Activated CD4-positive, CD25-positive, alpha-beta regulatory T cell treated with anti-CD3 and anti-CD28 coated beads, Interleukin-2, amount 50 U/mL, for 16 hours (primary cell): ENCODE data around the gene COIL.
"Not testable (repeated sequence)": the region's sequence is repeated elsewhere in the genome, so short reads cannot be mapped to it uniquely, and the experiment has no call there.

ENCODE experiments used
- DNase-seq: peaks from one replicate; pipeline ENCODE4 v3.0.0-alpha.2; 2020; ENCODE audit warnings: low read depth, low spot score

The COIL gene

DNA sequence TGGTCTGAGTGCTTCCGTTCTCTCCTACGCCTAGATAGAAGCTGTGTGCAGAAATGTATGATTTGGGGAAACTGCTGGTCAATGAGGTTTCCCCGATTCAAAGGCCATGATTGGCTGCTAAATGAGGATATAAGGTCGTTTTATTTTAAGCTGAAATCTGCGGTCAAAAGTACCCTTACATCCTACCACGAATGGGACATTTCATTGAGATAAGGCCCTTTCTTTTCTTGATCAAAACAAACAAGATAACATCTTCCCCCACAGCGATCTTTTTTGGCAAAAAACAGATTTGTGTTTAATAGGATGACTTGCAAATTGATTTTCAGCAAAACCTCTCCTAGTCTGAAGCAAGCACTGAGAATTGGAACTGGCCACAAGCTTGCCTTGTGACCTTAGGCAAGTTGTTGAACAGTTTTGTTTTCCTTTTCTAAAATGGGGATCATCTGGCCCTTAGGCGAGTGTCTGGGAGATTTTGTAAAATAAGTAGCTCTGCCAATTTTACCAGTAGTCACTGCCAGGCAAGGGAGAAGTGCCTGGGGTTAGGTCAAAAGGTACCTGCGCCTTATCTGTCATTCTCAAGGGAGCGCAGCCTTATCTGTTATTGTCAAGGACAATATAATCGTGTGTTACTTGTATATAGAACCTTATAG lies 17.7 kb upstream of the COIL start:
- no peak for DNase-seq

DNA sequence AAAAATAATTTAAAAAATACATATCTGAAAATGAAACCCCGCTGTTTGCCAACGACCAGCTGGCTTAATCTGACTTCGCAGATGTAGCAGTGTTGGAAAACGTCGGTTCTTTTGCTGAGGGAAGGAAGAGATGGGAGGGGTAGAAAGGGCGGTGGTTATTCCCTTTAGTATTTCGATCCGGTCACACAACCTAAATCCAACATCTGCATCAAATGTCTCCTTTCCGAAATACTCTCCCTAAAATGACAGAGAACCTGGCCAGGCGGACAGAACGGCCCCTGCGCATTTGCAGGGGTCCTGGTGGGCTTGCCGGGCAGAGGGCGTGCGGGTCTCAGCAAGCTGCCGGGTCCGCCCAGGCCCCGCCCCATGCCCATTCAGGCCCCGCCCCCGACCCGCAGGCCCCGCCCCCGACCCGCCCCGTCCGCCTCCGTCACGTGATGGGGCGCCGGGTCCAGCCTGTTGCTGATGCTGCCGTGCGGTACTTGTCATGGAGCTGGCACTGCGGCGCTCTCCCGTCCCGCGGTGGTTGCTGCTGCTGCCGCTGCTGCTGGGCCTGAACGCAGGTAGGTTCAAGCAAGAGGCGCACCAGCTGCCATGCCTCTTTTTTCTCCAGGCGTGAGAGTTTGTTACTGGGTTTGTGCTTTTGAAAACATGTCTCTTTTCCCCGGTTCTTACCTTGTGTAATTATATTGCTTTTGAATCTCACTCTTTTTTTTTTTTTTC lies 17.0 kb upstream of the COIL start, which contains the start of gene SCPEP1:
SCPEP1 (plus strand) TSS at position 459 of the 723 bp plus-strand sequence; CDS start at position 488, 29 bp downstream.
- DNase-seq, result peak; percentile 57

DNA sequence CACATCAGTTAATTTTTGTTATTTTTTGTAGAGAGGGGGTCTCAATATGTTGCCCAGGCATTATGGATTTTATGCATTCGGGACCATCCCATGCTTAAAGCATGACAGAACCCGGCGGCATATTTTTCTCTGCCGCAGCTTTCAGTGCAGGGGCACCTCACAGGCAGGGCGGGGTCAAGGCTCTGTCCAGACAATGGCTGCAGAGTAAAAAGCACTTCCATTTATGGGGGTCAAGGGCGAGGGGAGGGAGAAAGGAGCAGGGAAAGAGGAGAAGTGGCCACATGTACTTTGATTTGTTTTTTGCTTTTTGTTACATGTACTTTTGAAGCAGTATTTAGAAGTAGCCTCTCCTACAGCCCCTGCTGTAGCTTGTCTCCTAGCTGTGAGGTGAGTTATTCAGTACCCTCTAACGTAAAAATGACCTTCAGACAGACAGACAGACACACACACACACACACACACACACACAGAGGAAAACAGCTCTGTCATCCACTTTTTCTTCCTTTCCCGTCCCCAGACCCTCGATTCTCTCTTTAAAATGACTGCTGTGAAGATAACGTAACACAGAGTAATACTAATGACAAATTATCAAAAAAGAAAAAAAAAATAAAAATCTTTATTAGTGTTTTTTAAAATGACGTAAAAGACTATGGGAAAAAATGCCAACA lies 16.2 kb upstream of the COIL start:
- DNase-seq, result no peak

DNA sequence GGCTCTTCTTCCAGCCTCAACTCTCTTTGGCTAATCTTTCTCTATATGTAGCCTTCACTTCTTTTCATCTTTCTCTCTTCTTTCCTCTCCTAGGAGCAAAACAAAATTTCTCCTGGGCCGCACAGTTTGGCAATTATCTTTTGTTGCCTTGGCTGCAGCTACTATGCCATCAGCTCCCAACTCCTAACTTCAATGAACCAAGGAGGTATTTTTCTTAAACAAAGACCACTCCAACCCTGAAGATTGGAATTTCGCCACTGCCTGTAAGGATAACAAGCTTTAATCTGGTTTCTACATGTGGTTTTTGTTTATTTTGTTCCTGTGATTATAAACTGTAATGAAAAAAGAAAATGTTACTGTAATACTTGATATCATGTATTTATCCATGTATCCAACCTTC lies 14.8 kb upstream of the COIL start:
- no peak for DNase-seq

DNA sequence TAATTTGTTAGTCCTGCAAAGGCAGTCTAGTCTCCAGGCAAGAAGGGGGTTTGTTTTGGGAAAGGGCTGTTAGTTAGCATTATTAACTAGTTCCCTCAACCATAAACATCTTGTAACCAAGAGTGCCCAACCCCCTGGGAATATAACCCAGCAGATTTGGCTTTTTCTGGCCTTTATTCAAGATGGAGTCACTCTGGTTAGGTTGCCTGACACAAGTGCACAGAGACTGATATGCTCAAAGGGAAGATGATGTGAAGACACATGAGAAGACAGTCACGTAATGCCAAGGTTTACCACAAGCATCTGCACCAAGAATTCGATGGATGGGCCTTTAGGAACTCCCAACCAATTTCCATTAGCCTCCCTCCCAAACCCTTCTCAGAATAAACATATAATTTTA lies 13.2 kb upstream of the COIL start:
- DNase-seq, result no peak

DNA sequence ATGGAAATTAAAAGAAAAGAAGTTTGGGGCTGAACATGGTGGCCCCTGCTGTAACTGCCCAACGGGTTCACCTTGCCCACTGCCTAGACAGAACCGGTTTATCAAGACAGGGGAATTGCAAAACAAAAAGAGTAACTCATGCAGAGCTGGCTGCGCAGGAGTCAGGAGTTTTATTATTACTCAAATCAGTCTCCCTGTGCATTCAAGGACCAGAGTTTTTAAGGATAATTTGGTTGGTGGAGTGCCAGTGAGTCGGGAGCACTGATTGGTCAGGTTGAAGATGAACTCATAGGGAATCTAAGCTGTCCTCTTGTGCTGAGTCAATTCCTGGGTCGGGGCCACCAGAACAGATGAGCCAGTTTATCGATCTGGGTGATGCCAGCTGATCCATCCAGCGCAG lies 12.7 kb upstream of the COIL start:
- DNase-seq, result no peak

DNA sequence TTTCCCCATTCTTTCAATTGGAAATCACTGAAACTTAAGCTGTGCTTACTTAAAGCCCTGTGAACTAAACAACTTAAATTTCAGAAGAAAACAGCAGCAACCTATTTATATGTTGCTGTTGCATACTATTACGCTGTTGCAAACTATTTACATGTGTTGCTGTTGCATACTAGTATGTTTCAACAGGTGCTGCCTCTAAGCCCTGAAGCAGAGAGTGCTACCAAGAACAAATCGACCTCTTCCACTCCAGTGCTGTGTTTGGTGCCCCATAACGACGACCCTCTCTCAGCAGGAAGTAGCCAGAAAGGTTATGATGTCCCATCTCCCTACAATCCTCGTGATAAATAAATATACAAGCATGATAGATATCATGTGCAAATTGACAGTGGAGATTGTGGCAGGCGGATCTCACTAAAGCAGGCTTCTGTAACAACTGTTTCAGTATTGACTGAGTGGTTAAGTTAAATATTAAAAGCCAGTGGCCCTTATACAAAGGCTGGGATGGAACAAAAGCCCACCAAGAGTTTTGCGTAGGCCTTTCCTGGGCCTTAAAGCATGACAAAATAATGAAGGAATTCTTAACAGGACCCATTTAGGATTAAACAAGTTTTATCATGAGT lies 11.4 kb upstream of the COIL start:
- no peak for DNase-seq

DNA sequence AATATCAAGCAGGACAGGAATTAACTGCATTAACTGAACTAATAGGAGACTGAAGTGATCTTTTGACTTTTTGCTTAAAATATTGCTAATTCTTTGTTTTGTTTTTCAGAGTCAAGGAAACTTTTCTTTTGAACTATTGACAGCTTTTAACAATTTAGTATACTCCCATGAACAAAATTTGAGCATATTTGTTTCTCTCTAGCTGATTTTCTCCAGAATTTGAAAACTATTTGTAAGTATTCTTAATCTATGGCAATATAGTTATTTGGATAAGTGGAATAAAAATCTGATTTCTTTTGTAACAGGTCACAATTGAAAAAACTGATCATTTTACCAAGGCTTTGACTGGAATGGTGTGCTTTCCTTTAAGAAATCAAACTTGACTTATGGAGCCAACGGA lies 10.1 kb upstream of the COIL start:
- DNase-seq, result no peak

DNA sequence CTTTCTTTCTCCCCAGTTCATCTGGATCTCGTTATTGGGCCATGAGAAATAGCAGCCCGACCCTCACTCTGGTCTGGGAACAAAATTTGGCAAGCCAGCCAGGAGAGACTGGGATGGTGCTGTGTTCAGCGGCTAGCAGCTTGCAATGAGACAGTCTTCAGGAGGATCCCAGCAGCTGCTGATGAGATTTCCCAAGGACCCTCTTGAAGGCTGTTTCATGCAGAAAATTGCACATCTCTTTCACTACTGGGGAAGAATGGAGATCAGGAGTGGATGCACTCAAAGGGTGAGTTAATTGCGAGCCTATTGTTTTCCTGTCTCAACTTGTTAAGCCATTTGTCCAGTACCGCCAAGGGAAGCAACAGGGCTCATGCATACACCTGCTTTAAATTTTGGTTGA lies 5.5 kb upstream of the COIL start:
- no peak for DNase-seq

DNA sequence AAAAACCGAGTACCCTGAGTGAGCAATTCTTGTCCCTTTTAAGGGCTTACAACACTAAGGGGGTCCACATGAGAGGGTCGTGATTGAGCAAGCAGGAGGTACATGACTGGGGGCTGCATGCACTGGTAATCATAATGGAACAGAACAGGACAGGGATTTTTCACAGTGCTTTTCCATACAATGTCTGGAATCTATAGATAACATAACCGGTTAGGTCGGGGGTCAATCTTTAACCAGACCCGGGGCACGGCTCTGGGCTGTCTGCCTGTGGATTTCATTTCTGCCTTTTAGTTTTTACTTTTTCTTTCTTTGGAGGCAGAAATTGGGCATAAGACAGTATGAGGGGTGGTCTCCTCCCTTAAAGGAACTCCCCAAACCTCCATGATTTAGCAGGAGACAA lies 4.8 kb upstream of the COIL start:
- not testable (repeated sequence) for DNase-seq

DNA sequence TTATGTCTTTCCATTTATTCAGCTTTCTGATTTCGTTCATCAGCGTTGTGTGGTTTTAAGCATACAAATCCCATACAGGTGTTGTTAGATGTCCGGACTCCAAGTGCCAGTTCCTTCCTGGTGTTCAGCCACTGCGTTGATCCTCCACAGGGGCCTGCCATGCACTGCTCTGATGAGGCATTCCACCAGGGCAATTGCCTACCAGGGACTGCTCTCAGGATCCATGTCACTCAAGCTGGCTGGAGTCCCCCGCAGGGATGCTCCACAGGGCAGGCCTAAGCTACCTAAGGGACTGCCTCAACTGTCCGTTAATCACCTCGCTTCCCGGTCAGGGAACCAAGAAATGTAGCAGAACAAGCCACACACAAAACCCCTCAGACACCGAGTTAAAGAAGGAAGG lies 4.4 kb upstream of the COIL start:
- not testable (repeated sequence) for DNase-seq

DNA sequence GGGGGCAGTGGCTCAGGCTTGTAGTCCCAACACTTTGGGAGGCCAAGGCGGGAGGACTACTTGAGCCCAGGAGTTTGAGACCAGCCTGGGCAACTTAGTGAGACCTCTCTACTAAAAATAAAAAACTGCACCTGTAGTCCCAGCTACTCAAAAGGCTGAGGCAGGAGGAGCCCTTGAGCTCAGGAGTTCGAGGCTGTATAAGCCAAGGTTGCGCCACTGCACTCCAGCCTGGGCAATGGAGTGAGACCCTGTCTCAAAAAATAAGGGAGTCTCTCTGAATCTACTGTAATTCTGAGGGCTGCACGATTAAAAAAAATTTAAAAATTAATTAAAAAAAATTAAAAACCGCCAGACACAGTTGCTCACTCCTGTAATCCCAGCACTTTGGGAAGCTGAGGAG lies 3.9 kb downstream of the COIL start:
- DNase-seq, result no peak

DNA sequence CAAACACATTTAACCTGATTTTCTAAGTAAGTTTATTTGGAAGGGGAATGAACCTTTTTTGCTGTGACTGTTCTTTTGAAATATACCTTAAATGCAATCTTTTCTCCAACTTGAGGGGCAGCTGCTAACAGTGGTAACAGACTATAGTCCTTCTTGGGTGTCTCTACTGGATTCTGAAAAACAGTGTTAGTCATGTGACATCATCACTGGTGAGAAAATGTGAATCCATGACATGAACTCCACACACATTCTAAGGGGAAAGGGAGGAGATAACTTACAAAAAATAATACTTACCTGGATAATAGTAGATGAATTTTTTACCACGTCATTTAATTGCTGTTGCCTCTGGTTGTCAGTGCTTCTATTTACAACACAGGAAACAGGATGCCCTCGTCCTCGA lies 11.3 kb downstream of the COIL start:
- DNase-seq, result no peak

DNA sequence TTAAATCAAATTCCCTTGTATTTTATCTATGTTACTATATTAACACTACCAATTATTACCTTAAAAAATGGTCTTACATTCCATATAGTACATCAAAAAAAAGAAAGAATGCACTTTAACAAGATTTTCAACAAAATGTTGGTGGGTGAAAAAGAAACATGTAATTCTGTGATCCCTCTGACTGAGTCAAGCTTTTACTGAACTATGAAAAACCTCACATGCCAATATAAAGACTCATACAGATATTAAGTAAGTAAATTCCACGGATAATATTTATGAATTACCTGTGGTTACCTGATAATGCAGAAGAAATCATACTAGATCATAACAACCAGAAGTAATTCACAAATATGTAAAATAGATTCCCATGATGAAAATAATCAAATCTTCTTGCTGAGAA lies 12.4 kb downstream of the COIL start:
- DNase-seq, result no peak

DNA sequence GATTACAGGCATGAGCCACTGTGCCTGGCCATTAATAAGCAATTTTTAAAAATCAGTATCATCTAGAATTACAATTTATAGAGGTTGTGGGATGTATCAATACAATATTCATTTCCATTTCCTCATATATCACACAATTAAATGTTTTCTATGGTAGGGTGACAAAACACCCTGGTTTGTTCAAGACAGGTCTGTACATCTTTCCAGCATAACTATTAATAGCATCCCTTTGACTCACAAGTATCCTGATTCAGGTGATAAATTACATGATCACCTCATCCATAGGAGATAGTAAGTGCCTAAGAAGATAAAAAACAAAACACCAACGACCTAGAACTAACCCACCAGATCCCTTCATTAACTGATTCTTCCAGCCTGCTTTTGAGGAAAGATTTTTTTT lies 13.1 kb downstream of the COIL start:
- no peak for DNase-seq

DNA sequence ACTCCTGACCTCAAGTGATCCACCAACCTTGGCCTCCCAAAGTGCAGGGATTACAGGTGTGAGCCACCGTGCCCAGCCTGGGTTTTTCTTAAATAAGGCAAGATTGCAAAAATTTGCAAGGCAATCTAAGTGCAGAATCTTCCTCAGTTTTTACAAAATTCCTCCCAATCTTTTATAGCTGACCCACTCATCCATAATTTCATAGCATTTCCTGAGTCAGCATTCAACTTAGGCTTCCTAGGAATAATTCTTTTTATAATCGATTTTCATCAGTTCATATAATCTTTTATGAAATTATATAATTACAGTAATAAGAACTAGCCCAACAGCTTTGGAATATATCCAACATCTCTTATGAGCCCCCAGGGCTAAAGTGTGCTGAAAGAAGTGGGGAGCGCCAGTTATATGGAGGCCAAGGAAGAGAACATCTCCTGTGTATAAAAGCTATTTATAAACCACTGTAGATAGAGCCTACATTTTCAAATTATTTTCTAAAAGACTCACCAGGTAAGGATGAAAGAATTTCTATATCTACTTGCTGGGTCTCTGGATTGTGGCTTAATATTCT lies 14.8 kb downstream of the COIL start:
- DNase-seq, result no peak

DNA sequence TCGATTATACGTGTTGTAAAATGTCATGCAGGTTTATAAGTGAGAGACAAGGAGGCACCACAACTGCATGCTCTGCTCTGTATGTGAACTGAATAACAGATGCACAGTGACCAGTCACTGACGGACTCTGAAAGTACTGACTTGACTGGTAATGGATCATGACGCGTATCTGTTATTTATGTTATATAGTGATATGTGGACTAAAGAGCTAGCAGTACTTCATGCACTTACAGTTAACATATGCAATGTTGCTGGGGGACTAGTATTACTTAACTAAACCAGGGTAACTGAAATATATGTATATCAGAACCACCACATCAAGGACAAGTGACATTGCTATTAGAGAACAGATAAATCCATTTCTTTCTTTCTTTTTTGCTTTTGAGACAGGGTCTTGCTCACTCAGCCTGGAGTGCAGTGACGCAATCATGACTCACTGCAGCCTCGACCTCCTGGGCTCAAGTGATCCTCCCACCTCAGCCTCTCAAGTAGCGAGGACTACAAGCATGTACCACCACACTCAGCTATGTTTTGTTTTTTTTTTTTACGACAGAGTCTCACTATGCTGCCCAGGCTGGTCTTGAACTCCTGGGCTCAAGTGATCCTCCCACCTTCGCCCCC lies 17.2 kb downstream of the COIL start:
- no peak for DNase-seq

DNA sequence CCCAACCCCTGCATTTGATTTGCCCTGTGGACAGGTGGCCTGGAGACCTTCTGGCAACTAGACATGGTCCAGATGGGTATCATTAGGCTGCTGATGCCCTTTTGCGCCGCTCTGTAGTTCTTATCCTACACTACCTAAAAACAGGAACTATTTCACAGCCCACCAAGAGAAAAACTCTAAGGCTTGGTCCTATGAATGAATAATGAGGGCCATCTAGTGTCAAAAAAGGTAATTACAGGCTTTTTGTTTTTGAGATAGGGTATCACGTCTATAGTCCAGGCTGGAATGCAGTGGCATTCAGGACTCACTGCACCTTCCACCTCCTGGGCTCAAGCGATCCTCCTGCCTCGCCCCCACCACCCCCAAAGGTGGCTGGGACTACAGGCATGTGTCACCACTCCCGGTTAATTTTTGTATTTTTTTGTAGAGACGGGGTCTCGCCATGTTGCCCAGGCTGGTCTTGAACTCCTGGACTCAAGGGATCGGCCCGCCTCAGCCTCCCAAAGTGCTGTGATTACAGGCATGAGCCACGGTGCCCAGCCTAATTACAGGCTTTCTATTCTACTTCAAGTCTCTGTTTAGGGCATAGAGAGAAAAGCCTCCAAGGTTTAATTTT lies 20.9 kb downstream of the COIL start:
- no peak for DNase-seq

DNA sequence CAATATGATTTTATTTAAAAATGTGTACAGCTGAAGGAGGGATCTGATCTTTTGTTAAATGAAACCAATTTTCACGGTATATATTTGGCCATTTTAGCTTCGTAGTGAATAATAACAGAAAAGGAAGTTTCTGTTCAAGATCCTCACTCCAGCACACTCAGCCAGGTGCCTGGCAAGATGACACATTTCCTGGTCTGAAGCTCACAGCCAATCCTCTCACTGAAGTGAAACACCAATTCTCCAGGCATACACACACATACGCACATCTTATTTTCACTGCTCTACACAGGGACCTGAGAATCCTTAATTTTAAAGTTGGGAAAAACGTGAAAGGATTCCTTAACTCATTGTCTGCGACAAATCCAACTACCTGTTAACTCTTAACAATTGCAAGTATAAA lies 22.6 kb downstream of the COIL start:
- not testable (repeated sequence) for DNase-seq

DNA sequence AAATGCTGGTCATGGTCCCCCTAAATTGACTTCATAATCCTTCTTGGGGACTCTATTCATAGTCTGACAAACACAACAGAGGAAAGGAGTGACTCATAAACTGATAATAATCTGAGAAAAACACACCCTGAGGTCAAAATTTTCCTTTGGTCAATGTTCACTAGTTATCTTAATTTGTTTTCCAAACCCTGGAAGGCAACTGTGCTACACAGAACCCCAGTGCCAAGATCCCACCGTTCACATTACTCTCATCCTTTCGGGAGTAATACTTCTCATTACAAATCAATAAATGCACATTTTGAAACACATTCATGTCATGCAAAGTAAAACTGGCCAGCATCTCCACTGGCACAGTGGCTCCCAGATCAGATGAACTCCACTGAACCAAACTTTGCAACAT lies 23.2 kb downstream of the COIL start:
- DNase-seq, result no peak

DNA sequence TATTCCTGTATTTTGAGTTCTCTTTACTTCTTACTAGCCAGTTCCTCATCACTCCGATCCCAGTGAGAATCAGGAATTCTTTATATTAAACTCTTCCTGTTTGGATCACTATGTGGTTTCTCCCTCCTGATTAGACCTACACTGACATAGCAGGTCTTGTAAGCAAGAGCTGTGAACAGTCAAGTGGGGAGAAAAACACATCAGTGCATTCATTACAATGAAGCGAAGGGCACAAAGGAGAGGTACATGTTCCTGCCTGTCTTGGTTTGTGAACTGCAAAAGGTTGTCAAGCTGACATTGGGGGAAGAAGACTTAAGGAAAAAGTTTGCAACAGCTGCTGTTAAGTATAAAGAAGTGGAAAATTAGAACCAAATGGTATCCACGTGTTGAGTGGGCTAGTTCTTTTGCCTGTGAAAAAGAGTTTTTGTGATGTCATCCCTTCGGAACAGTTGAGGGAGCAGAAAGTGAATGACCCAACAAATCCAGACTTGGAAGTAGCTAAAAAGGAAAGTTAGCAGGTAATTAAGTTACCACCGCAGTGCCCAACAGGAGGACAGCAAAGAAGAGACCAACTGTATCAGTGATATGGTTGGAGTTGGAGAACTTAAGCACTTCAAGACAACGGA lies 24.0 kb downstream of the COIL start:
- no peak for DNase-seq
